HEK293T (cell line): ENCODE results near the gene GSTM3.

ENCODE experiments used
- ARNT ChIP-seq: fragments of 450-650 bp; IDR thresholded peaks from 2 replicates; pipeline ENCODE4 v1.6.1; 2017; ENCODE audit warnings: mild to moderate bottlenecking
- BHLHE40 ChIP-seq: fragments of 450-650 bp; IDR thresholded peaks from 2 replicates; pipeline ENCODE4 v1.6.1; 2016; ENCODE audit warnings: mild to moderate bottlenecking, moderate library complexity, borderline replicate concordance
- FOXK2 ChIP-seq: fragments of 450-650 bp; IDR thresholded peaks from 2 replicates; pipeline ENCODE4 v1.6.1; 2016; ENCODE audit warnings: mild to moderate bottlenecking
- FOXM1 ChIP-seq: fragments of 450-650 bp; IDR thresholded peaks from 2 replicates; pipeline ENCODE4 v1.6.1; 2017; ENCODE audit warnings: mild to moderate bottlenecking, borderline replicate concordance
- L3MBTL2 ChIP-seq: fragments of 450-650 bp; conservative IDR thresholded peaks from 2 replicates; pipeline ENCODE4 v1.6.1; 2016; ENCODE audit warnings: mild to moderate bottlenecking
- LEF1 ChIP-seq: fragments of 450-650 bp; IDR thresholded peaks from 2 replicates; pipeline ENCODE4 v1.6.1; 2017; ENCODE audit warnings: mild to moderate bottlenecking, borderline replicate concordance
- SP1 ChIP-seq: fragments of 450-650 bp; IDR thresholded peaks from 2 replicates; pipeline ENCODE4 v1.6.1; 2017
- ZNF384 ChIP-seq: fragments of 450-650 bp; IDR thresholded peaks from 2 replicates; pipeline ENCODE4 v1.6.1; 2016

- TF ChIP-seq BHLHE40 (no peak), ZNF384 (no peak), SP1 (no peak), L3MBTL2 (no peak), LEF1 (no peak), FOXK2 (no peak), FOXM1 (no peak), ARNT (no peak)
Measured at GRCh38 chr1:109769330-109770078, 28.7 kb upstream of the GSTM3 start.
